Activated CD8-positive, alpha-beta memory T cell treated with anti-CD3 and anti-CD28 coated beads, Interleukin-2, amount 50 U/mL, for 48 hours (primary cell): ENCODE results near the gene TSEN34.

Source experiments
- DNase-seq: peaks from one replicate; pipeline ENCODE4 v3.0.0-alpha.2; 2020

The TSEN34 gene

GRCh38 chr19:54191011-54191810, at the start of gene TSEN34:
Gene TSEN34, plus strand, starts transcription at chr19:54191308. Its CDS starts 57 bp downstream, at chr19:54191365.
- DNase-seq = peak; percentile 94

GRCh38 chr19:54141356-54141755, 49.8 kb upstream of the TSEN34 start:
- no peak for DNase-seq

- DNase-seq = no peak
Measured at GRCh38 chr19:54142166-54142780, 48.8 kb upstream of the TSEN34 start.

- DNase-seq = no peak
Measured at GRCh38 chr19:54145541-54146158, 45.5 kb upstream of the TSEN34 start.

GRCh38 chr19:54147676-54148075, 43.4 kb upstream of the TSEN34 start:
- DNase-seq = no peak

GRCh38 chr19:54148158-54148557, 43.0 kb upstream of the TSEN34 start:
- DNase-seq = no peak

- no peak for DNase-seq
Measured at GRCh38 chr19:54149021-54149812, 41.9 kb upstream of the TSEN34 start.

GRCh38 chr19:54151362-54152035, 39.6 kb upstream of the TSEN34 start:
- no peak for DNase-seq

- DNase-seq = no peak
Measured at GRCh38 chr19:54152267-54152666, 38.8 kb upstream of the TSEN34 start.

- DNase-seq = no peak
Measured at GRCh38 chr19:54152878-54153524, 38.1 kb upstream of the TSEN34 start.

- DNase-seq = no peak
Measured at GRCh38 chr19:54153731-54154326, 37.3 kb upstream of the TSEN34 start.

- no peak for DNase-seq
Measured at GRCh38 chr19:54154603-54155345, 36.3 kb upstream of the TSEN34 start.

- DNase-seq = no peak
Measured at GRCh38 chr19:54155694-54156093, 35.4 kb upstream of the TSEN34 start.

GRCh38 chr19:54156490-54156889, 34.6 kb upstream of the TSEN34 start:
- DNase-seq = no peak

GRCh38 chr19:54156953-54157352, 34.2 kb upstream of the TSEN34 start:
- no peak for DNase-seq

- peak; percentile 66 for DNase-seq
Measured at GRCh38 chr19:54158812-54159351, 32.2 kb upstream of the TSEN34 start.

GRCh38 chr19:54159352-54160181, 31.5 kb upstream of the TSEN34 start, which contains the start of gene LENG1:
Gene LENG1, minus strand, starts transcription at chr19:54159721. Its CDS starts 26 bp downstream, at chr19:54159695.
- peak; percentile 95 for DNase-seq

GRCh38 chr19:54160182-54160811, 30.8 kb upstream of the TSEN34 start:
- DNase-seq = no peak

GRCh38 chr19:54160854-54161253, 30.3 kb upstream of the TSEN34 start:
- DNase-seq = no peak
